ENCODE results near the gene C6.

- TF ChIP-seq, protein P1, sequence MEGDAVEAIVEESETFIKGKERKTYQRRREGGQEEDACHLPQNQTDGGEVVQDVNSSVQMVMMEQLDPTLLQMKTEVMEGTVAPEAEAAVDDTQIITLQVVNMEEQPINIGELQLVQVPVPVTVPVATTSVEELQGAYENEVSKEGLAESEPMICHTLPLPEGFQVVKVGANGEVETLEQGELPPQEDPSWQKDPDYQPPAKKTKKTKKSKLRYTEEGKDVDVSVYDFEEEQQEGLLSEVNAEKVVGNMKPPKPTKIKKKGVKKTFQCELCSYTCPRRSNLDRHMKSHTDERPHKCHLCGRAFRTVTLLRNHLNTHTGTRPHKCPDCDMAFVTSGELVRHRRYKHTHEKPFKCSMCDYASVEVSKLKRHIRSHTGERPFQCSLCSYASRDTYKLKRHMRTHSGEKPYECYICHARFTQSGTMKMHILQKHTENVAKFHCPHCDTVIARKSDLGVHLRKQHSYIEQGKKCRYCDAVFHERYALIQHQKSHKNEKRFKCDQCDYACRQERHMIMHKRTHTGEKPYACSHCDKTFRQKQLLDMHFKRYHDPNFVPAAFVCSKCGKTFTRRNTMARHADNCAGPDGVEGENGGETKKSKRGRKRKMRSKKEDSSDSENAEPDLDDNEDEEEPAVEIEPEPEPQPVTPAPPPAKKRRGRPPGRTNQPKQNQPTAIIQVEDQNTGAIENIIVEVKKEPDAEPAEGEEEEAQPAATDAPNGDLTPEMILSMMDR (IDR thresholded peaks at IDR 0.05), result no peak
- TF ChIP-seq POLR2A (IDR thresholded peaks at IDR 0.05), result no peak
Measured at GRCh38 chr5:41122459-41122858, 90.9 kb downstream of the C6 start.

Measured in body of pancreas (tissue), 4 donors.